Psoas muscle (tissue), 8 donors: ENCODE data around the gene GABBR2. TPM values are rescaled to one million over a fixed set of nuclear protein-coding genes. Genes with fewer than 3 reads are reported as not detected.

Experiments
- ATAC-seq, 4 donors: fragments of 200-7000 bp; cut with Tn5 transposase; one replicate each; pipeline ENCODE4 v1.9.1; 2020; ENCODE audit warnings: moderate library complexity in 3 of 4, mild to moderate bottlenecking in 2 of 4
- DNase-seq, 2 donors: peaks; one replicate each; pipeline ENCODE4 v3.0.0-alpha.2; 2020
- H3K27ac ChIP-seq: fragments of 200-600 bp; one replicate; pipeline ENCODE4 v1.8.0; 2022
- H3K27me3 ChIP-seq, 3 donors: fragments of 200-600 bp in 1 of 3; one replicate each; pipeline versions ENCODE4 v1.6.1 to v1.8.0; 2013 to 2022; ENCODE audit warnings: low read length in 2 of 3, mild to moderate bottlenecking in 2 of 3, moderate library complexity in 1 of 3; ENCODE audit not compliant: insufficient read depth in 3 of 3
- H3K36me3 ChIP-seq, 2 donors: fragments of 200-600 bp in 1 of 2; one replicate each; pipeline versions ENCODE4 v1.6.1 to v1.8.0; 2013 to 2022; ENCODE audit warnings: low read depth in 1 of 2, mild to moderate bottlenecking in 1 of 2, moderate library complexity in 1 of 2; ENCODE audit not compliant: insufficient read depth in 1 of 2
- H3K4me1 ChIP-seq: fragments of 200-600 bp; one replicate; pipeline ENCODE4 v1.8.0; 2022
- H3K4me3 ChIP-seq: fragments of 200-600 bp; one replicate; pipeline ENCODE4 v1.8.0; 2022; ENCODE audit warnings: mild to moderate bottlenecking
- H3K9me3 ChIP-seq: fragments of 200-600 bp; one replicate; pipeline ENCODE4 v1.8.0; 2022
- CTCF ChIP-seq: fragments of 200-600 bp; IDR thresholded peaks from one replicate; pipeline ENCODE4 v1.8.0; 2022; ENCODE audit warnings: antibody characterized with exemption
- WGBS, 3 donors: extraction: QIAGEN DNeasy Blood & Tissue Kit; methylation state at CpG; one replicate each; pipeline versions ENCODE4 v1.1.6 to v1.1.7; 2013; 5-methylcytosine and 5-hydroxymethylcytosine counted together
- intact Hi-C, 2 donors: fragments of 100-400 bp; cut with DNase I; formaldehyde crosslinking; loops; one replicate each; pipeline versions ENCODE4 v1.11.0 to v1.14.2; 2022
- polyA plus RNA-seq, 3 donors: library from polyadenylated mRNA; stranded (reverse); fragments of 200-250 nt; gene quantifications; one replicate each; pipeline ENCODE4 v1.2.3, GENCODE V29; 2013
- total RNA-seq, 4 donors: library from RNA; stranded (reverse); fragmentation: NEBNext Ultra II Directional in 2 of 4; extraction: Animal tissue kit (Norgen Biotek cat#: 25700) in 2 of 4; gene quantifications; one replicate each; pipeline versions ENCODE4 v1.2.1 to v1.2.4, GENCODE V29; 2021 to 2023
- donor health status: healthy with polysubstance abuse.
- donor health status: DM: no; HTN: no; CAD: no; lungs with moderate emphysema.
- donor health status: Bipolar disorder and iron deficiency.
- donor health status: healthy.
- donor health status: DM: yes; HTN: yes; CAD: no.
- donor health status: DM: no; HTN: no; CAD: no.
- donor health status: DM: no; HTN: no; CAD: no.
- donor health status: DM: yes; HTN: yes; CAD: no.

The GABBR2 gene
- total and polyA plus RNA-seq, 7 donors: 0.08 to 0.66 (median 0.38) TPM

- 36 to 37% (median 36%) methylated on average over 11 of the region's 11 CpGs for WGBS, 3 donors
- Histone ChIP-seq H3K27ac (no peak overlapping the region), H3K4me3 (no peak overlapping the region), H3K27me3 (peaks cover 0 to 6% (median 2%) of the 10 kb centered on the region in 3 donors), H3K4me1 (no peaks in the 10 kb centered on the region), H3K36me3 (no peaks in the 10 kb centered on the region), H3K9me3 (no peaks in the 10 kb centered on the region)
- intact Hi-C loops: no loop called here
- no peak for DNase-seq
- ATAC-seq: no peak
- no peak for TF ChIP-seq CTCF
Measured at GRCh38 chr9:98401140-98402018, 307.4 kb downstream of the GABBR2 start.

GRCh38 chr9:98399950-98400683, 308.6 kb downstream of the GABBR2 start:
- Histone ChIP-seq H3K9me3 (no peaks in the 10 kb centered on the region), H3K27ac (no peak overlapping the region), H3K4me1 (no peaks in the 10 kb centered on the region), H3K36me3 (no peaks in the 10 kb centered on the region), H3K4me3 (no peak overlapping the region), H3K27me3 (peaks cover 0 to 6% (median 3%) of the 10 kb centered on the region in 3 donors)
- ATAC-seq (no peak), DNase-seq (no peak)
- TF ChIP-seq CTCF: no peak
- intact Hi-C loops: loop anchor here in 1 of 2 donors (10.0 kb wide), 1 partner anchor 295 kb away; no protein-coding TSS in a partner anchor
- 82 to 93% (median 84%) methylated on average over 8 of the region's 8 CpGs for WGBS, 3 donors

- no peaks in the 10 kb centered on the region for H3K9me3 ChIP-seq
- intact Hi-C loops: loop anchor here in 1 of 2 donors (10.0 kb wide), 1 partner anchor 298 kb away; no protein-coding TSS in a partner anchor
- H3K27me3 ChIP-seq: peaks cover 0 to 6% (median 3%) of the 10 kb centered on the region in 3 donors
- no peak overlapping the region for H3K4me3 ChIP-seq
- DNase-seq (no peak), ATAC-seq (no peak)
- no peak for TF ChIP-seq CTCF
- H3K36me3 ChIP-seq: no peaks in the 10 kb centered on the region
- WGBS, 3 donors: 45 to 58% (median 52%) methylated on average over 8 of the region's 8 CpGs
- H3K27ac ChIP-seq: no peak overlapping the region
- H3K4me1 ChIP-seq: no peaks in the 10 kb centered on the region
Measured at GRCh38 chr9:98396656-98397055, 312.1 kb downstream of the GABBR2 start.

GRCh38 chr9:98396236-98396635, 312.5 kb downstream of the GABBR2 start:
- 70 to 73% (median 72%) methylated on average over 6 of the region's 6 CpGs for WGBS, 3 donors
- H3K4me1 ChIP-seq: no peaks in the 10 kb centered on the region
- H3K36me3 ChIP-seq: no peaks in the 10 kb centered on the region
- TF ChIP-seq CTCF: no peak
- no peak overlapping the region for H3K4me3 ChIP-seq
- no peak overlapping the region for H3K27ac ChIP-seq
- DNase-seq (no peak), ATAC-seq (no peak)
- intact Hi-C loops: loop anchor here in 1 of 2 donors (10.0 kb wide), 1 partner anchor 299 kb away; no protein-coding TSS in a partner anchor
- peaks cover 0 to 6% (median 3%) of the 10 kb centered on the region in 3 donors for H3K27me3 ChIP-seq
- no peaks in the 10 kb centered on the region for H3K9me3 ChIP-seq
